ENCODE results near the gene CYSLTR2. TPM values are rescaled to one million over a fixed set of nuclear protein-coding genes. Genes with fewer than 3 reads are reported as not detected.

Gene CYSLTR2
- total and polyA plus RNA-seq, 9 of the 15 experiments (the other 6 are each of a cell fraction or from before 2014, with no cell fraction given) = not detected

DNA sequence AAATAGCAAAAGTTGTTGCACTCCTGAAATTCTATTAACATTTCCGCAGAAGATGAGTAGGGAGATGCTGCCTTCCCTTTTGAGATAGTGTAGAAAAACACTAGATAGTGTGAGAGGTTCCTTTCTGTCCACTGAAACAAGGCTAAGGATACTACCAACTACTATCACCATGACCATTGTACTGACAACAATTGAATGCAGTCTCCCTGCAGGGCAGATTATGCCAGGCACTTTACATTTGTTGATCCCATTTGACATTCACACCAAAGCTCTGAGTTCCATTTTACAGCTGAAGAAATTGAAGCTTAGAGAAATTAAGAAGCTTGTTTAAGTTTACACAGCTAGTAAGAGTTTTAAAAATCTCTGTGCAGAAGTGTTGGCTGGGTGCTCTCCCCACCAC lies 55.0 kb downstream of the CYSLTR2 start (continued):
- TF ChIP-seq ZNF407 (IDR thresholded peaks at IDR 0.05; ENCODE audit: low read depth) (no peak), EHMT2 (IDR thresholded peaks at IDR 0.05) (no peak)

- Histone ChIP-seq H3K9ac (ENCODE audit: insufficient read depth in 1 of 2, low read depth in 2 of 2, low read length in 2 of 2) (no peak overlapping the region), H3K9me3 (replicated peaks; ENCODE audit: control insufficient read depth, insufficient read depth, low read depth, low read length) (no peaks in the 10 kb centered on the region), H3K79me2 (ENCODE audit: control insufficient read depth, insufficient read depth, low read length) (no peaks in the 10 kb centered on the region), H2AFZ (ENCODE audit: low read depth, low read length) (no peak overlapping the region), H3K4me2 (ENCODE audit: insufficient read depth, low read length) (no peak overlapping the region), H3K4me3 (no peak overlapping the region), H4K20me1 (replicated peaks; ENCODE audit: control insufficient read depth, insufficient read depth, low read length) (no peaks in the 10 kb centered on the region), H3K27ac (ENCODE audit: extremely low read depth, low read depth, low read length) (no peak overlapping the region), H3K27me3 (ENCODE audit: control insufficient read depth in 2 of 2, insufficient read depth in 2 of 2, low read length in 2 of 2) (no peaks in the 10 kb centered on the region), H3K36me3 (ENCODE audit: control insufficient read depth, insufficient read depth, low read length) (no peaks in the 10 kb centered on the region), H3K9me1 (ENCODE audit: control insufficient read depth, insufficient read depth, low read length) (no peaks in the 10 kb centered on the region), H3K4me1 (replicated peaks in 1 of 2; ENCODE audit: control insufficient read depth in 2 of 2, insufficient read depth in 2 of 2, low read length in 2 of 2) (no peaks in the 10 kb centered on the region)
- DNase-seq (ENCODE audit: extremely low read depth in 1 of 4, low spot score in 3 of 4) = no peak
- no TSS peak for BruUV-seq (replicated peaks)
- intact Hi-C loops (cut with micrococcal nuclease) (no loop called here), in situ Hi-C loops (cut with MboI) (no loop called here)
- no peak for FAIRE-seq
- WGBS (ENCODE audit: insufficient coverage, low coverage, missing lambda C conversion rate) = 0% methylated on average over 2 of the region's 2 CpGs
- ChIA-PET CTCF (ENCODE audit: low intra/inter-chr PET ratio) (no interaction called here), POLR2A (no interaction called here)
- TF ChIP-seq FOXO4 (CRISPR knock-in tag; IDR thresholded peaks at IDR 0.05) (no peak), CAMTA2 (CRISPR knock-in tag; conservative IDR thresholded peaks at IDR 0.05) (no peak), ZNF316 (IDR thresholded peaks at IDR 0.05) (no peak), ZNF551 (CRISPR knock-in tag; IDR thresholded peaks at IDR 0.05) (no peak), ZNF785 (CRISPR knock-in tag; IDR thresholded peaks at IDR 0.05) (no peak), ZNF512 (tag; IDR thresholded peaks at IDR 0.05) (no peak), HIVEP1 (CRISPR knock-in tag; IDR thresholded peaks at IDR 0.05) (no peak)
- ATAC-seq = no peak
Measured at GRCh38 chr13:48709213-48709612, 55.5 kb downstream of the CYSLTR2 start.

Measured in K562 (cell line).